GM20000 (cell line): Measurements from ENCODE around the gene FST.
A peak's percentile ranks its signal among the peaks of the same experiment; 100 is the strongest.

Source experiments
- DNase-seq: peaks from one replicate; pipeline ENCODE4 v3.0.0; 2012; ENCODE audit warnings: low spot score
- CTCF ChIP-seq: IDR thresholded peaks from 2 replicates; pipeline ENCODE4 v1.5.1; 2012; ENCODE audit warnings: mild to moderate bottlenecking, control low read depth; ENCODE audit errors: extremely low read depth, missing control alignments

FST gene

GRCh38 chr5:53475320-53475719 lies 5.1 kb upstream of the FST start:
- TF ChIP-seq CTCF = no peak

GRCh38 chr5:53476019-53476418 lies 4.4 kb upstream of the FST start:
- TF ChIP-seq CTCF = no peak

More at GRCh38 chr5:53475320-53475719, 5.1 kb upstream of the FST start:
- DNase-seq = no peak

GRCh38 chr5:53476531-53477480 lies 3.6 kb upstream of the FST start:
- no peak for TF ChIP-seq CTCF
- DNase-seq = no peak

More at GRCh38 chr5:53476019-53476418, 4.4 kb upstream of the FST start:
- DNase-seq = no peak

- peak; percentile 60 for DNase-seq
- peak; percentile 54 for TF ChIP-seq CTCF
Measured at GRCh38 chr5:53478411-53479044, 1.9 kb upstream of the FST start.

- no peak for TF ChIP-seq CTCF
- no peak for DNase-seq
Measured at GRCh38 chr5:53479045-53479589, 1.3 kb upstream of the FST start.

GRCh38 chr5:53479590-53480415 lies 626 bp upstream of the FST start:
- no peak for TF ChIP-seq CTCF
- DNase-seq = peak; percentile 56
